Spinal cord (tissue), 10 donors: ENCODE data around the gene B9D1. TPM values are rescaled to one million over a fixed set of nuclear protein-coding genes. Genes with fewer than 3 reads are reported as not detected.

ENCODE experiments used
- DNase-seq, 6 donors: peaks; one replicate each; pipeline versions ENCODE4 v3.0.0 to v3.0.0-alpha.2; 2013 to 2015; ENCODE audit warnings: low spot score in 6 of 6, low read depth in 4 of 6
- H3K27ac ChIP-seq: one replicate; pipeline ENCODE4 v1.5.1; 2013; ENCODE audit warnings: low read depth, low read length, control low read depth
- H3K27me3 ChIP-seq: one replicate; pipeline ENCODE4 v1.6.1; 2013; ENCODE audit warnings: low read length; ENCODE audit not compliant: control insufficient read depth, insufficient read depth
- H3K36me3 ChIP-seq: one replicate; pipeline ENCODE4 v1.6.1; 2013; ENCODE audit warnings: low read length; ENCODE audit not compliant: control insufficient read depth, insufficient read depth
- H3K4me1 ChIP-seq: one replicate; pipeline ENCODE4 v1.6.1; 2013; ENCODE audit warnings: low read length; ENCODE audit not compliant: control insufficient read depth, insufficient read depth
- H3K4me3 ChIP-seq: one replicate; pipeline ENCODE4 v1.5.1; 2013; ENCODE audit warnings: low read depth, low read length, control low read depth
- H3K9me3 ChIP-seq: one replicate; pipeline ENCODE4 v1.6.1; 2013; ENCODE audit warnings: low read length; ENCODE audit not compliant: control insufficient read depth, insufficient read depth
- WGBS: methylation state at CpG from one replicate; pipeline ENCODE4 v1.1.5; 2013; ENCODE audit warnings: missing lambda C conversion rate; ENCODE audit not compliant: insufficient coverage; 5-methylcytosine and 5-hydroxymethylcytosine counted together
- polyA plus RNA-seq, 2 donors: library from polyadenylated mRNA; unstranded; fragments of 120-200 nt; gene quantifications; one replicate each; pipeline ENCODE4 v1.2.1, GENCODE V29; 2013; ENCODE audit not compliant: insufficient read length in 2 of 2
- total RNA-seq, 2 donors: library from RNA; depleted of rRNA in 1 of 2; stranded (reverse); fragments of 120-200 nt in 1 of 2; fragments of >200 nt in 1 of 2; gene quantifications; one replicate each; pipeline versions ENCODE4 v1.2.3 to v1.2.4, GENCODE V29; 2013 to 2014
- donor health status: healthy.

Gene B9D1
- total and polyA plus RNA-seq, 4 donors, result 16.8 to 37.9 (median 31.7) TPM

GRCh38 chr17:19377602-19378415 is 15.3 kb upstream of the B9D1 start:
- no peaks in the 10 kb centered on the region for H3K27me3 ChIP-seq
- peak; percentile 93 to 99 (median 96) for DNase-seq
- no peaks in the 10 kb centered on the region for H3K9me3 ChIP-seq
- H3K27ac ChIP-seq, result peak overlapping the region; percentile 100
- H3K36me3 ChIP-seq, result peaks cover 38% of the 10 kb centered on the region
- 0% methylated on average over 66 of the region's 67 CpGs for WGBS
- peaks cover 30% of the 10 kb centered on the region for H3K4me1 ChIP-seq
- H3K4me3 ChIP-seq, result peak overlapping the region; percentile 99

DNA sequence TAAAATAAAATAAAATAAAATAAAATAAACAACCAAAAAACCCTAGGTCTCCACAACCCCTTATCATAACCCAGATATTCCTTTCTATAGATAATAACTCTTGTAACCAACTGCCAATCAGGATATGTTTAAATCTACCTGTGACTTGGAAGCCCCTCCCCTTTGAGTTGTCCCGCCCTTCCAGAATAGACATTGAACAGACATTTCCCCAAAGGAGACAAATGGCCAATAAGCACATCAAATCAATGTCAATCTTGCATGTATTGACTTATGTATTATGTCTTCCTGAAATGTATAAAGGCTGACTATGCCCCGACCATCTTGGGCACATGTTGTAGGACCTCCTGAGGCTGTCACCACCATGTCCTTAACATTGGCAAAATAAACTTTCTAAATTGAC is 14.3 kb upstream of the B9D1 start:
- peak in 1 of 6 donors; percentile 47 for DNase-seq
- Histone ChIP-seq H3K27ac (peak overlapping the region; percentile 100), H3K4me1 (peaks cover 24% of the 10 kb centered on the region), H3K27me3 (no peaks in the 10 kb centered on the region), H3K4me3 (peak overlapping the region; percentile 99), H3K9me3 (no peaks in the 10 kb centered on the region), H3K36me3 (peaks cover 31% of the 10 kb centered on the region)
- no CpG with 5 or more reads among the region's 2 CpGs for WGBS

DNA sequence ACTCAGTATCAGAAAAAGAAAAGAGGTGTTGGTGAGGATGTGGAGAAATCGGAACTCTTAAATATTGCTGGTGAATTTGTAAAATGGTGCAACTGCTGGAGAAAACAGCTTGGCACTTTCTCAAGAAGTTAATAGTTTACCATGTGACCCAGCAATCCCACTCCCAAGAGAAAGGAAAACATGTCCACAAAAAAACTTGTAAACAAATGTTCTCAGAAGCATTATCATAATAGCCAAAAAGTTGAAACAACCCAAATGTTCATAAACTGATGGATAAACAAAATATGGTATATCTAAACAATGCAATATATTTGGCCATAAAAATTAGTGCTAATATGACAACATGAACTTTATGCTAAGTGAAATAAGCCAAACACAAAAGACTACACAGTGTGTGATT is 13.2 kb upstream of the B9D1 start:
- no peaks in the 10 kb centered on the region for H3K27me3 ChIP-seq
- H3K4me1 ChIP-seq, result peaks cover 21% of the 10 kb centered on the region
- no peak overlapping the region for H3K4me3 ChIP-seq
- no peaks in the 10 kb centered on the region for H3K9me3 ChIP-seq
- WGBS, result no CpG with 5 or more reads among the region's 1 CpG
- peaks cover 26% of the 10 kb centered on the region for H3K36me3 ChIP-seq
- no peak overlapping the region for H3K27ac ChIP-seq
- no peak for DNase-seq

- Histone ChIP-seq H3K9me3 (no peaks in the 10 kb centered on the region), H3K4me3 (no peak overlapping the region), H3K27ac (no peak overlapping the region), H3K4me1 (peaks cover 16% of the 10 kb centered on the region), H3K36me3 (peaks cover 19% of the 10 kb centered on the region), H3K27me3 (no peaks in the 10 kb centered on the region)
- DNase-seq, result no peak
- 75% methylated on average over 2 of the region's 5 CpGs for WGBS
These were observed 11.6 kb upstream of the B9D1 start for GRCh38 chr17:19374136-19374535.

DNA sequence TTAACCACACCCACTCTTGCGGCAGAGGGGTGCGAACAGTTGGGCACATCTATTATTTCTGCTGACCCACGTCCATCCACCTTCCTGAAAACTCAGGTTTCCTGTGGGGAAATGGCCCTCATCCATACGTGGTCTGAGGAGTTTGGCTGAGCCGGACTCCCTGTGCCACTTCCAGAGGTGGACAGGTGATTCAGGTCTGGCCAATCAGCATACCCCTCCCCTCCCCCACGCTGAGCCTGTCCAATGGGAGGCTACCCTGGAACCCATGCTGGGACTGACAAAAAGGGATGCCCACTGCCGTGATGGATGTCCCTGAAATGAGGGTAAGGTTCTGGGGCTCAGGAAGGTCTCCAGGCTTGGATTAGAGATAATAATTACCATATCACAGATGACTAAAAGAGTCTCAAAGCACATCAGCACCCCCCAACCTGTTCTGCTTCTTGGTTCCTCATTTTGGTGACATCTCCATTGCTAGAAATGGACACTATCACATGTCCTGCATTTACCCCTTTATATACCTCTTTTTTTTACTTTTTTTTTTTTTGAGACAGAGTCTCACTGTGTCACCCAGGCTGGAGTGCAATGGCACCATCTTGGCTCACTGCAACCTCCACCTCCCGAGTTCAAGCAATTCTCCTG is 10.5 kb upstream of the B9D1 start:
- H3K9me3 ChIP-seq, result no peaks in the 10 kb centered on the region
- no peak overlapping the region for H3K27ac ChIP-seq
- H3K4me1 ChIP-seq, result peaks cover 10% of the 10 kb centered on the region
- H3K27me3 ChIP-seq, result no peaks in the 10 kb centered on the region
- WGBS, result 78% methylated on average over 4 of the region's 8 CpGs
- no peak overlapping the region for H3K4me3 ChIP-seq
- no peak for DNase-seq
- H3K36me3 ChIP-seq, result peaks cover 16% of the 10 kb centered on the region

DNA sequence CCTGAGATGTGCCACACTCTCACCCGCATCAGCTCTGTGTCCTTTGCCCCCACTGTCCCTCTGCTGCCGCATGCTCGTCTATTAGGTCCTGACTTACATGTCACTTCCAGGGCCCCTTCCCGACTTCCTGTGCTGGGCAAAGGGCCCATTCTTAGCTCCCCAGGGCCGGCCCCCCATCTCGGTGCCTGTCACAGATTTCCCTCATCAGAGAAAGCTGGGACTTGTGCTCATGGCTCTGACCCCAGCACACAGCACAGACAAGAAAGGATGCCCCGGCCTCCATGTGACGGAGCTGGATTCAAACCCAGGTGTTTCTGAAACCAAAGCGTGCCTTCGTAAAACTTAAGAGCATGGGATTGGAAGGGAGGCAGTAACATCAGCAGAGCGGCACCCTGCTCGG is 9.9 kb upstream of the B9D1 start:
- H3K9me3 ChIP-seq, result no peaks in the 10 kb centered on the region
- no peaks in the 10 kb centered on the region for H3K27me3 ChIP-seq
- no peak for DNase-seq
- WGBS, result 86% methylated on average over 12 of the region's 12 CpGs
- no peak overlapping the region for H3K27ac ChIP-seq
- peaks cover 10% of the 10 kb centered on the region for H3K4me1 ChIP-seq
- no peak overlapping the region for H3K4me3 ChIP-seq
- H3K36me3 ChIP-seq, result peaks cover 16% of the 10 kb centered on the region

DNA sequence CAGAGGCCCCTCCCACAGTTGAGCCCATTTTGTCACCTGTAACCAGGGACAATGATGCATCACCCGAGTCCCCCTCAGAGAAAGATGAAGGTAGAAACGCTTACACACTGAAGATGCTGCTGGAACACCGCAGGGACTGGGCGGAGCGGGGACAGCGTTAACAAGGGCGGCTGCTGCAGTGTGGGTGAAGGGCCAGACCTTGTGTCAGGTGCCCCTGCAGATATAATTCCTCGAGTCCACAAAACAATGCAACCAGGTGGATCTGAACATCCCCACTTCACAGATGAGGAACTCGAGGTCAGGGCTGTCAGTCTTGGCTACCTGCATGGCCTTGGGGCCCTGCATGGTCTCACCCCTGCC is 9.5 kb upstream of the B9D1 start:
- Histone ChIP-seq H3K27ac (no peak overlapping the region), H3K4me3 (no peak overlapping the region), H3K4me1 (peaks cover 10% of the 10 kb centered on the region), H3K36me3 (peaks cover 16% of the 10 kb centered on the region), H3K9me3 (no peaks in the 10 kb centered on the region), H3K27me3 (no peaks in the 10 kb centered on the region)
- 91% methylated on average over 9 of the region's 9 CpGs for WGBS
- DNase-seq, result no peak

DNA sequence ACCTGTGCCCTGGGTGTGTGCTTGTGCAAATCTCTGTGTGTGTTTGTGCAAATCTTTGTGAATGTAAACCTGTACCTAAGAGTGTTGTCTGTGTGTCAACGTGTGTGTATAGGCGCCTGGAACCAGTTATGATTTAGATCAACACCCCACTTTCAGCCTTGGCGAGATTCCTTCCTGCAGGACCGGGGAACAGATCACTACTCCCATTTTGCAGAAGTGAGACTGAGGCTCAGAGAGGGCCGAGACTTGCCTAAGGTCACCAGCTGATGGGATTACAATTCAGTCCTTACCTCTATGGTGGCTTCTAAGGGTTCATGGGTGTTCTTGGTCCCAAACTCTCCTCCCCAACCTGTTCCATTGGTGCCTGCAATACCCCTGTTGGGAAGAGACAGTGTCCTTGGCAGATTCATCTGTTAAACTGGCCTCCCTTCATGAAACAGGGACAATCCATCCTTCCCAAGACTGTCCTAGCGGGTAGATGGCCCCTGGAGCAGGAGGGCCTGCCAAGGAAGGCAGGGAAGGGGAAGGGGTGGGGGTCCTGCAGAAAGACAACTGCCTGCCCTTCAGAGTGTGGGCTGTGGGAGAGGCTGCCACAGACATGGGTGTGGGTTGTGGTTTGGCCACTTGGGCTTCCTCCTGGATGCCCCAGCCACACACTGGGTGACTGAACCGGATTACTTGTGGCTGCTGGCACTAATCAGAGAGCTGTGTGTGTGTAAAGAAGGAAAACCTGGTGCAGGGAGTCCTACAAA is 8.9 kb upstream of the B9D1 start:
- no peak for DNase-seq
- H3K9me3 ChIP-seq, result no peaks in the 10 kb centered on the region
- H3K4me1 ChIP-seq, result peaks cover 5% of the 10 kb centered on the region
- no peak overlapping the region for H3K27ac ChIP-seq
- no peaks in the 10 kb centered on the region for H3K27me3 ChIP-seq
- peaks cover 16% of the 10 kb centered on the region for H3K36me3 ChIP-seq
- no peak overlapping the region for H3K4me3 ChIP-seq
- WGBS, result 60% methylated on average over 1 of the region's 7 CpGs

- Histone ChIP-seq H3K4me1 (peaks cover 2% of the 10 kb centered on the region), H3K9me3 (no peaks in the 10 kb centered on the region), H3K36me3 (peaks cover 16% of the 10 kb centered on the region), H3K27me3 (no peaks in the 10 kb centered on the region), H3K4me3 (no peak overlapping the region), H3K27ac (no peak overlapping the region)
- no peak for DNase-seq
- 76% methylated on average over 7 of the region's 7 CpGs for WGBS
These were observed 8.0 kb upstream of the B9D1 start for GRCh38 chr17:19370493-19370960.
